AG20443 (cell line): Measurements from ENCODE around the gene FAM3D.
"Not testable (repeated sequence)": the region's sequence is repeated elsewhere in the genome, so short reads cannot be mapped to it uniquely, and the experiment has no call there.

Source experiments
- DNase-seq: peaks from one replicate; pipeline ENCODE4 v3.0.0; 2012; ENCODE audit warnings: low spot score, mixed read lengths

Gene FAM3D

GRCh38 chr3:58666683-58667082, at the start of gene FAM3D:
TSS of gene FAM3D (minus strand) at chr3:58666774. CDS start at chr3:58655563, 11,211 bp downstream.
- DNase-seq, result no peak

GRCh38 chr3:58713715-58714401, 47.3 kb upstream of the FAM3D start:
- DNase-seq, result no peak

DNA sequence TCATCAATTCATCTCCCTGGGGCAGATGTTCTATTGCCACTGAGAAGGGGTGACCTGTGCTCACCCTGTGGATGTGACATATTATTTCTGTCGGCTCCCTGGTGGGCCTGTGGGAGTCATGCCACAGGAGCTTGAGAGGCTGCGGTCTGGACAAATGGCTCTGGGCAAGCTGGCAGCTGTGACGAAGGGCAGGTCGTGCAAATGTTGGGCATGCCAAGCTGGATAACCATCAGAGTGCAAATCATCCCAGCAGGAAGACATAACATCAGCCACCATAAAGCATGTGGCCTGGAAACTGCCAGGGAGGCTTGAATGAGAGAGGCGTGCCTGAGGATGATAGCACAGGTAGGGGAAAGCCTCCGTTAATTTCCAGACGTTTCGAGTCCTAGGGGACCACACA, 45.3 kb upstream of the FAM3D start:
- no peak for DNase-seq

GRCh38 chr3:58708983-58709382, 42.4 kb upstream of the FAM3D start:
- not testable (repeated sequence) for DNase-seq

DNA sequence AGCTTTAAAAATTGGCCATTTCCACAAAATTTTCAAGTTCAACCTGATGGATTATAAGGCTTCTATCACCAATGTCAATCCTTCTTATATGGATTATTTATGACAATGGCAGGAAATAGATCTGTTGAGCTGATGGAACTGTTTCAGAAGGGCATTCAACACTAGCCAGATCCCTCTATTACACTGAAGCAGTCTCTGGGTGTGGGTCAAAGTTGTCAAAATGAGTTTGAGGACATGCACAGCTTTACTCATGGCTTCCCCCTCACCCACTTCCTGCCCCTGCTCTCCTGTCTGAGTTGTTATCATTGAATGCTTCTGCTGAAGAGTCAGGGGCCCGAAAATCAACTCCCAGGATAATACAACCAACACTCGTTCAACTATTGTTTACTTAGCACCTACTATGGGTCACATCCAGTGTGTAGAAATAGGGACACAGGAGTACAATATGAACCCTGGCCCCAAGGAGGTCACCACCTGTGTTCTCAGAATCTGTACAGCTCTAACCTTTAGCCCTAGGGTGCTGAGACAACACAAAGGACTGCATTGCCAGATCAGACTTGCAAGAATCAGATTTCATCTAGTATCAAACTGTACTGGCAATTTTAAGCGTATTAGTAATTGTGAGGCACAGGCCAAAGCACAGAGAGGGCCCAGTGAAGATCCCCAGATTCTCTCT, 41.7 kb upstream of the FAM3D start:
- no peak for DNase-seq

GRCh38 chr3:58707390-58707930, 40.9 kb upstream of the FAM3D start:
- no peak for DNase-seq

- DNase-seq, result no peak
These were observed 40.0 kb upstream of the FAM3D start for GRCh38 chr3:58706395-58707167.

- no peak for DNase-seq
These were observed 38.2 kb upstream of the FAM3D start for GRCh38 chr3:58704745-58705144.

DNA sequence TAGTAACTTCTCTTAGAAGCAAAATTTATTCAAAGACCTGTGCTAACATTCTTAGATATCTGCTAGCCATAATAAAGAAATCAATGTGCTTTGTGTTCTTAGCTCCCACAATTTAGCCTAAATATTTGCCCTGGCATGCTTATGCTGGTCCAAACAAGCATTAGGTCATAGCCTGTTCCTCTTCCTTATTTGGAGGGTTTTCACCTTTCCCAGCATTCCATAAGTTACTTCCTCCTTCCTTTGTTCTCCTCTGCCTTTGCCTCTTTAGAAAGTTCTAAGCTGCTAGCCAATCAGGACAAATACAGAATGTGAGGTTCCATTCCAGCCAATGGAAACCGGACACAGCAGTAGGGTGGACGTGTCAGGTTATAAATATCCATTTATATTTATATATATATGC, 37.7 kb upstream of the FAM3D start:
- not testable (repeated sequence) for DNase-seq

DNA sequence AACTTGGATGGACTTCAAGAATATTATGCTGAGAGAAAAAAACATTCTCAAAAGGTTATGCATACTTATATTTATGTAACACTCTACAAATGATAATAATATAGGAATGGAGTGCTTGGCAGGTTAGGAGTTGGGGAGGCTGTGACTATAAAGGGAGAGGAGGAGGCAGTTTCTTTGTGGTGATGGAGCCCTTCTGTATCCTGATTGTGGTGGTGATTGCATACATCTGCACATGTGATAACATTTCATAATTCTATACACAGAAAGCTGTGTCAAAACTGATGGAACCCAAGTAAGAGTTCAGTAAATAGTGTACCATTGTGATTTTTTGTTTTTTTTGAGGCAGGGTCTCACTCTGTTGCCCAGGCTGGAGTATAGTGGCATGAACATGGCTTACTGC, 31.7 kb upstream of the FAM3D start:
- no peak for DNase-seq

GRCh38 chr3:58697561-58697960, 31.0 kb upstream of the FAM3D start:
- DNase-seq, result no peak

DNA sequence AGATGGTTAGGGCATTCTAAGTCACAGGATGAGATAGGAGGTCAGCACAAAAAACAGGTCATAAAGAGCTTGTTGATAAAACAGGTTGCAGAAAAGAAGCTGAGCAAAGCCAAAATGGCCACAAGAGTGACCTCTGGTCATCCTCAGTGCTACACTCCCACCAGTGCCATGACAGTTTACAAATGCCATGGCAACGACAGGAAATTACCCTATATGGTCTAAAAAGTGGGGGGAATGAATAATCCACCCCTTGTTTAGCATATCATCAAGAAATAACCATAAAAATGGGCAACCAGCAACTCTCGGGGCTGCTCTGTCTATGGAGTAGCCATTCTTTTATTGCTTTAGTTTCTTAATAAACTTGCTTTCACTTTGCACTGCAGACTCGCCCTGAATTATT, 30.2 kb upstream of the FAM3D start:
- not testable (repeated sequence) for DNase-seq

- no peak for DNase-seq
These were observed 29.5 kb upstream of the FAM3D start for GRCh38 chr3:58696093-58696492.

- not testable (repeated sequence) for DNase-seq
These were observed 28.7 kb upstream of the FAM3D start for GRCh38 chr3:58695284-58695683.

DNA sequence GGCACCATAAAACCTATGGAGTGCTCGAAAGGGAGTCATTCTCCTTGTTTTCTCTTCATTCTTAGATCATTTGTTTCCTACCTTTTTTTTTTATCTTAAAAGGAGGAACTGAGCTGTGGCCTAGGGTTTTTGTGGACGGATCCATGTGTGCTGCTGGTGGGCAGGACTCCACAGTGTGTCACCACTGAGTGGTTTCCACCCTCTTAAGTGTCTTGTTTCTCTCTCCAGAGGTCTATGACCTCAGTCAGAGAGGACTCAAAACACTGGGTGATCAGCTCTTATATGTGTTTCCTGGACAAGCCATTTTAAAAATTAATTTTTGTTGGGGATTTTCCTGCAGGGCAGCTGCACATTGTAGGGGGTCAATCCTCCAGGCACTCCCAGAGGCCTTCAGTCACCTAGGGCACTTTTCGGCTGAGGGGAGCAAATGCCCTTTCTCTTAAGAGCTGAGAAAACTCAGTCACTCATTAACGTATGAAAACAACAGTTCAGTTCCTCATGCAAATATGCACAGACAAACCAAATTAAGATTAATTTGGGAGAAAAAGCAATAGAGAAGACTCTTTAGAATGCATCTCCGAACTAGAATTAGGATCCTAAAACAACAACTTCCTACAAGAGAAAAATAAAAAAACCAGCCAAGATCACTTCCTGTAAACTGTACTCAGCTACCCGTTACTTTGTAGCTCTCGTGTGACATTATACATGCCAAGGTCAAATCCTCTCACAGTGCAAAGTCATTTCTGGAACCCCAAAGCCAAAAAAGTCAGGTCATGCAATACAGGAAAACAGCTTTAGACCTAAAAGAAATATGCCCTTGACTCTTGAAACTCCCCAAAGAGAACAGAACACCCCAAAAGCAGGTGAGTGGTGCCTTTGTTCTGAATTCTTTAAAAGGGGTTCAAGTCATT, 27.6 kb upstream of the FAM3D start:
- DNase-seq, result no peak

DNA sequence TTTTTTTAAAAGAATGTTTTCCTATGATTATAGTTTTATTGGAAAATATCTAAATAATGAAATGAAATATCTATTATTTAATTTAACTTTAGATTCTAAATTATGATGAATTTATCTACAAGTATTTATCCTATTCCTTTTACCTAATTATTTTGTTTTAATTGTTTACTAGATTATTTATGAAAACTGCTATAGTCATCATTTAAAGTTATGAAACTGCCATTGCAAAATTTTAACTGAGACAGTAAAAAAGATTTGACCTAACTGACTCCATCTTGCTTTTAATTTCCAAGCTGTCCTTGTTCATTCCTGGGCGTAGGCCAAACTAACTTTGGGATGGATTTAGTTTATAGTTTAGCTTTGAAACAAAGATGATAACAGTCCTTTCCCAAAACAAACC, 25.9 kb upstream of the FAM3D start:
- DNase-seq, result no peak

GRCh38 chr3:58691997-58692396, 25.4 kb upstream of the FAM3D start:
- no peak for DNase-seq

- DNase-seq, result no peak
These were observed 23.9 kb upstream of the FAM3D start for GRCh38 chr3:58690490-58690889.

DNA sequence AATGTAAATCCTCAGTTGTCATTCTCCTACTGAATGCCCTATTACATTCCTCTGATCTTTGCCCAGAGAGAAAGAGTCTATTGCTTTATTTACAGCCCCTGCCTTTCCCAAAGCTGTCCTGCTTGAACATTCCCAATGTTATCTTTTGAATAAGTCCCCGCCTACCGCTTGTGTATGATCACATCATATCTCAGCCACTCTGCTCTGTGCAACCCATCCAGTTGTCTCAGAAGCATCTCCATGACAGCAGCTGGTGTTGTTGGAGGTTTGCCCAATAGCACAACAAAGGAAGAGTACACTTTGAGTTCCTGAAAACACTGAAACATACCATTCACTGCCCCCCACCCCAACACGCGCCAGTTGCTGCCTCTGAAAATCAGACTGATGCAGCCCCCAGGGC, 22.0 kb upstream of the FAM3D start:
- DNase-seq, result no peak

GRCh38 chr3:58686847-58687246, 20.3 kb upstream of the FAM3D start:
- no peak for DNase-seq

GRCh38 chr3:58685641-58686040, 19.1 kb upstream of the FAM3D start:
- DNase-seq, result no peak

DNA sequence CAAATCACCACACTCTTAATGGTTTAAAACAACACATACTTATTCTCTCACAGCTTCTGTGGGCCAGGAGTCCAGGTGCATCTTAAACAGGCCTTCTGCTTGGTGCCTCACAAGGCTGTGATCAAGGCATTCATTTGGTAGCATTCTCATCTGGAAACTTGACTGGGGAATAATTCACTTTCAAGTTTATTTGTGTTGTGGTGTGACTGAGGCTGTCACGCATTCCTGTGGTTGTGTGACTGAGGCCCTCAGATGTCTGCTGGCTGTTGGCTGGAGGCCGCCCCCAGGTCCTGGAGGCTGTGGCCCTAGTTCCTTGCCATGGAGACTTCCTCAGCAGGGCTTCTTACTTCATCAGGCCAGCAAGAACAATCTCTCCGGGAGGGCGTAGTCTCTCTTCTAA, 16.9 kb upstream of the FAM3D start:
- DNase-seq, result peak; percentile 46
